Measurements from ENCODE around the gene ASTN2.

DNA sequence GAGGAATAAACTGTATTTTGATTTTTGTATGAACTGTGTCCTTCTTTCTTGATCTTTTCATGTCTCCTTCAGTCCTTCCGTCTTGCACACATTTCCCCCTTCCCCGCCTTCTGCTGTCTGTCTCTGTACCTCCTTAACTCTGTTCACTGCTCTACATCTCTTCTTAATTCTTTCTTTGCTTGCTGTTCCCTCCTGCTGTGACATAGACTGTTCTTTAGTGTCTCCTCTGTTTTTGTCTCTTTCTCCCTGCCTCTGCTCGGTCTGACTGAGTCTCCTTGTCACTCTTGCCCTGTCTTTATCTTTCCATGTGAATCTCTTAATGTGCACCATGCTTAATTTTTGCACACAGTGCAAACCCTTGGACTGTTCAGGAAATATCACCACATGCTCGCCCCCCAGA is 614.8 kb downstream of the ASTN2 start:
- TF ChIP-seq, protein P1, sequence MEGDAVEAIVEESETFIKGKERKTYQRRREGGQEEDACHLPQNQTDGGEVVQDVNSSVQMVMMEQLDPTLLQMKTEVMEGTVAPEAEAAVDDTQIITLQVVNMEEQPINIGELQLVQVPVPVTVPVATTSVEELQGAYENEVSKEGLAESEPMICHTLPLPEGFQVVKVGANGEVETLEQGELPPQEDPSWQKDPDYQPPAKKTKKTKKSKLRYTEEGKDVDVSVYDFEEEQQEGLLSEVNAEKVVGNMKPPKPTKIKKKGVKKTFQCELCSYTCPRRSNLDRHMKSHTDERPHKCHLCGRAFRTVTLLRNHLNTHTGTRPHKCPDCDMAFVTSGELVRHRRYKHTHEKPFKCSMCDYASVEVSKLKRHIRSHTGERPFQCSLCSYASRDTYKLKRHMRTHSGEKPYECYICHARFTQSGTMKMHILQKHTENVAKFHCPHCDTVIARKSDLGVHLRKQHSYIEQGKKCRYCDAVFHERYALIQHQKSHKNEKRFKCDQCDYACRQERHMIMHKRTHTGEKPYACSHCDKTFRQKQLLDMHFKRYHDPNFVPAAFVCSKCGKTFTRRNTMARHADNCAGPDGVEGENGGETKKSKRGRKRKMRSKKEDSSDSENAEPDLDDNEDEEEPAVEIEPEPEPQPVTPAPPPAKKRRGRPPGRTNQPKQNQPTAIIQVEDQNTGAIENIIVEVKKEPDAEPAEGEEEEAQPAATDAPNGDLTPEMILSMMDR (IDR thresholded peaks at IDR 0.05; ENCODE audit: low read depth, low read length, poor library complexity, severe bottlenecking) = no peak
- no peak for TF ChIP-seq EZH2phosphoT487 (IDR thresholded peaks at IDR 0.05; ENCODE audit: borderline replicate concordance, low read length)

All from DOHH2 (cell line).